GM19452 (cell line): ENCODE results near the gene NEK6.

Experiments
- ATAC-seq: cut with Tn5 transposase; IDR thresholded peaks from one replicate; pipeline ENCODE4 v1.9.1; 2021; ENCODE audit not compliant: unreplicated experiment

The NEK6 gene

GRCh38 chr9:124368692-124369091 lies 110.9 kb downstream of the NEK6 start:
- ATAC-seq, result no peak

- no peak for ATAC-seq
These were observed 111.6 kb downstream of the NEK6 start for GRCh38 chr9:124369231-124369797.

GRCh38 chr9:124370896-124371582 lies 113.3 kb downstream of the NEK6 start:
- ATAC-seq, result no peak

GRCh38 chr9:124372038-124372437 lies 114.3 kb downstream of the NEK6 start:
- ATAC-seq, result no peak

- no peak for ATAC-seq
These were observed 115.6 kb downstream of the NEK6 start for GRCh38 chr9:124373386-124373785.

- no peak for ATAC-seq
These were observed 116.1 kb downstream of the NEK6 start for GRCh38 chr9:124373851-124374250.

GRCh38 chr9:124375726-124376125 lies 118.0 kb downstream of the NEK6 start:
- ATAC-seq, result no peak

GRCh38 chr9:124376329-124376728 lies 118.6 kb downstream of the NEK6 start:
- ATAC-seq, result no peak

- no peak for ATAC-seq
These were observed 120.0 kb downstream of the NEK6 start for GRCh38 chr9:124377551-124378406.

GRCh38 chr9:124381170-124381945 lies 123.6 kb downstream of the NEK6 start:
- no peak for ATAC-seq

GRCh38 chr9:124384210-124384609 lies 126.5 kb downstream of the NEK6 start:
- ATAC-seq, result no peak

- ATAC-seq, result no peak
These were observed 127.1 kb downstream of the NEK6 start for GRCh38 chr9:124384846-124385245.

GRCh38 chr9:124385623-124386022 lies 127.9 kb downstream of the NEK6 start:
- no peak for ATAC-seq

GRCh38 chr9:124386201-124386600 lies 128.5 kb downstream of the NEK6 start:
- ATAC-seq, result no peak

GRCh38 chr9:124388275-124389048 lies 130.7 kb downstream of the NEK6 start:
- no peak for ATAC-seq

- no peak for ATAC-seq
These were observed 131.6 kb downstream of the NEK6 start for GRCh38 chr9:124389146-124389939.

- ATAC-seq, result no peak
These were observed 133.3 kb downstream of the NEK6 start for GRCh38 chr9:124390794-124391658.

- ATAC-seq, result no peak
These were observed 134.6 kb downstream of the NEK6 start for GRCh38 chr9:124392254-124392870.
